GM18520 (cell line): Measurements from ENCODE around the gene ENDOU.
"Not testable (repeated sequence)": the region's sequence is repeated elsewhere in the genome, so short reads cannot be mapped to it uniquely, and the experiment has no call there.

Experiments
- ATAC-seq: cut with Tn5 transposase; IDR thresholded peaks from one replicate; pipeline ENCODE4 v1.9.1; 2021; ENCODE audit not compliant: unreplicated experiment

The ENDOU gene

DNA sequence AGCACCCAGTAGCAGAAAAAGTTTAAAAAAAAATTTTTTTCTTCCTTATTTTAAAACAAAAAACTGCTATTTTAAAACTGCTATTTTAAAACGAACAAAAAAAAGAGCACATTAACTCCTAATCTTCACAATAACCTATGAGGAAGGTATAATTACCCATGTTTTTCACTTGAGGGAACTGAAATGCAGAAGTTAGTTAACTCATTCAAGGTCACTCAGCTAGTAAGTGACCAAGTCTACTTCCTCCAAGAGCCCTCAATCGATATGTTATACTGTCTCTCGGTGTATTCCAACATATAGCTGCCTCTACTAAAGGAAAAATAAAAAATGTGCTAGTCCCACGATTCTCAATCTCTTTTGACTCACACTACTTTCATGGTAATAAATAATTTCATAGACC is 27.2 kb downstream of the ENDOU start:
- no peak for ATAC-seq

DNA sequence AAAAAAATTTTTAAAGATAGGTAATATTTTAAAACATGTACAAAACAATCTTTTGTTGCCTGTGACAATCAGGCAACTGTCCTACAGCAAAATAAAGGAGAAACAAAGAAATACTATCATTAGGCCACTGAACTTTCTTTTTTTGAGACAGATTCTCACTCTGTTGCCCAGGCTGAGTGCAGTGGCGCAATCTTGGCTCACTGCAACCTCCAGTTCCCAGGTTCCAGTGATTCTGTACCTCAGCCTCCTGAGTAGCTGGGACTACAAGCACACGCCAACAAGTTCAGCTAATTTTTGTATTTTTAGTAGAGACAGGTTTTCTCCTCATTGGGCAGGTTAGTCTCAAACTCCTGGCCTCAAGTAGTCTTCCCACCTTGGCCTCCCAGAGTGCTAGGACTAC is 36.1 kb downstream of the ENDOU start:
- ATAC-seq, result no peak

DNA sequence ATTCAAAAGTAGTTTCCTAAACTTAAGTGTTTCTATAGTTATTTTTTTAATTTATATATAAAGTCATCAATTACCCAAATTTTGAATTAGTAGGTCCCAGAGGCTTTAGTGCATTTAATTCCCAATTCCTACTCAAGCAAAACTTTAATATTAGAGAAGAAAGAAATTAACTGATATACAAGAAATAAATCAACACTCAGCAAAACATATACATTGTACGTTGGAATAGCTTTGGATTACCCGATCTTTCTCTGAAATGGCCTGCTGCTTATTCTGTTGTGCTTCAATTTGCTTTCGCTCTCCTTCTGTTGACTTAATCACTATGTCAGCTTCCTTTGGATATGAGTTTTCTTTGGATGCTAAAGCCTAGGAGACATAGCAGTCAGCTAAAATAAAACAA is 37.7 kb downstream of the ENDOU start:
- ATAC-seq, result no peak

DNA sequence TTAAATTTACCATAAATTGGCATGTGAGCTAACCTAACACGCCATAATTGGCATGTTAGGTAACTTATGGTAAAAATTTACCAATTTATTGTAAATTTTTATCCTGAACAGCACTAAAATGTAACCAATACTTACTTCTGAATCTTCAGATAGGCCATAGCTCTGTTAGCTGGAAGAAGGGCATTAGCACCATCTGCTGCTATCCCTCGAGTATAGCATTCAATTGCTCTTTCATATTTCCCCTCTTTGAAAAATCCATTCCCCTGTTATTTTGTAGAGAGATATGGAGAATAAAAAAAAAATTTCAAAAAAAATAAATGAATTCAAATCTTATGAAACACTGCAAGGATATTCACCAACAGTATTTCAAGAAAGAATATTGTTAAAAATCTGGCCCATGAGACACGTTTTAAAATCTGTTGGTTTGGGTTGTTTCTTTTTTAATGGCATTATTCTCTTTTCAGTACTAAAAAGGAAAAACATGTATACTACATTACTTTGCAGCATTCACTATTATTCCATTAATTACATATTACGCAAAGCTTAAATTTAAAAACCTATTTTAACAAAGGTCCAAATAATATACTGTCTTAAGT is 38.5 kb downstream of the ENDOU start:
- no peak for ATAC-seq

DNA sequence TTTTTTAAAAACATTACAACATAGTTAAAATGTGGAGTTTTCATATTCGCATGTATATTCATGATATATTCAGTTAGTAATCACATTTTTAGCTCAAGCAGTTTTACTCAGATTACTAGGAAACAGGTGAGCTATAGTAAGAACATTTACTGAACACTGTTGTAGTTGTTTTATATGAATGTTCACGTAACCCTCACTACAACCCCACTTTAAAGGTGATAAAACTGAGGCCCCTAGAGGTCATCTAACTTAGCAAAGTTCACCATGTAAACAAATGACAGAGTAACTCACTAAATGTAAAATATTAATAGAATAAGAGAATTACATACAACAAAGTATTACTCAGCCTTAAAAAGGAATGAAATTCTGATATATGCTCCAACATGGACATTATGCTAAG is 45.5 kb downstream of the ENDOU start:
- no peak for ATAC-seq

GRCh38 chr12:47672068-47672467 is 53.2 kb downstream of the ENDOU start:
- ATAC-seq, result no peak

DNA sequence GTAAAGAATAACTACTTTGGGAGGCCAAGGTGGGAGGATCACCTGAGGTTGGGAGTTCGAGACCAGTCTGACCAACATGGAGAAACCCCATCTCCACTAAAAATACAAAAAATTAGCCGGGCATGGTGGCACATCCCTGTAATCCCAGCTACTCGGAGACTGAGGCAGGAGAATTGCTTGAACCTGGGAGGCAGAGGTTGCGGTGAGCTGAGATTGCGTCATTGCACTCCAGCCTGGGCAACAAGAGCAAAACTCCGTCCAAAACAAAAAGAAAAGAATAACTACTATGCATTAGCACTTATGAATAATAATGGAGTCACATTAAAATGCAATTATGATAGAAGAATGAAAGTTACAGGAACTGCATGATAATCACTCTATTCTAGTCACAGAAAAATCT is 57.4 kb downstream of the ENDOU start:
- not testable (repeated sequence) for ATAC-seq
